GM18511 (cell line): Measurements from ENCODE around the gene FAM174C.

Source experiments
- ATAC-seq: cut with Tn5 transposase; IDR thresholded peaks from one replicate; pipeline ENCODE4 v1.9.1; 2021; ENCODE audit warnings: mild to moderate bottlenecking, moderate library complexity; ENCODE audit not compliant: unreplicated experiment

The FAM174C gene

GRCh38 chr19:1271528-1272422, 3.6 kb upstream of the FAM174C start:
- ATAC-seq = no peak

GRCh38 chr19:1272423-1273262, 2.7 kb upstream of the FAM174C start:
- ATAC-seq = no peak

GRCh38 chr19:1273263-1274041, 1.9 kb upstream of the FAM174C start:
- no peak for ATAC-seq

GRCh38 chr19:1274081-1274851, 1.1 kb upstream of the FAM174C start:
- no peak for ATAC-seq

- ATAC-seq = no peak
Measured at GRCh38 chr19:1274852-1275259, 474 bp upstream of the FAM174C start.

GRCh38 chr19:1275976-1276627, 772 bp downstream of the FAM174C start:
- no peak for ATAC-seq

DNA sequence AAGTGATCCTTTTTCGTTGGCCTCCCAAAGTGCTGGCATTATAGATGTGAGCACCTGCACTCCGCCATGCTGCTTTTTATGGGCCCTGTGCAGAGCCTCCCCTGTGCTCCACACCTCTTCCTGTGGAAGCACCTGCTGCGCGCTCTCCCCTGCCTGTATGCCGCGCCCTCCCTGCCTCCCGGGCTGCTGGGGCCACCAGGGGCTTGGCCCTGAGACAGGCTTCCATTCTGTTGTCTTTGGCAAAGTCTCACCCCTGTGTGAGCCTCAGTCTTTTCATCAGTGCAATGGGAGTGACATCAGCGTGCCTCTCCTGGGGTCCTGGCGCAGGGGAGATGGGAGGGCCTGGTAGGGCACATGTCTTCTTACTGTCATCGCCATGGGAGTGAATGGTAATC, 1.3 kb downstream of the FAM174C start:
- no peak for ATAC-seq

DNA sequence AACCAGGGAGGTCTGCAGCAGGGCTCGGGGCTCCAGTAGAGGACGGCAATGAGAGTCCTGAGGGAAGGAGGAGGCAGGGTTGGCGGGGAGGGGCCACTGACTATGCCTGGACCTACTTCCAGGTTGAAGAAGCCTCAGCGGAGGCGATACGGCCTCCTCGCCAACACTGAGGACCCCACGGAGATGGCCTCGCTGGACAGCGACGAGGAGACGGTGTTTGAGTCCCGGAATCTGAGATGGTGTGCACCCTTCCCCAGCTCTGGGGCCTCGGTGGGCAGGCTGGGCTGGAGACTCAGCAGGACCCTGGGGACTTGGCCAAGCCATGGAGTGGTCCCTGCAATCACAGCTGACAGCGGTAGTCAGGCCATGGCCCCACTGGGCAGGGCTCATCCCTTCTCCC, 1.7 kb downstream of the FAM174C start:
- ATAC-seq = no peak

GRCh38 chr19:1278074-1278473, 2.7 kb downstream of the FAM174C start:
- no peak for ATAC-seq

- no peak for ATAC-seq
Measured at GRCh38 chr19:1278713-1279660, 3.7 kb downstream of the FAM174C start.

DNA sequence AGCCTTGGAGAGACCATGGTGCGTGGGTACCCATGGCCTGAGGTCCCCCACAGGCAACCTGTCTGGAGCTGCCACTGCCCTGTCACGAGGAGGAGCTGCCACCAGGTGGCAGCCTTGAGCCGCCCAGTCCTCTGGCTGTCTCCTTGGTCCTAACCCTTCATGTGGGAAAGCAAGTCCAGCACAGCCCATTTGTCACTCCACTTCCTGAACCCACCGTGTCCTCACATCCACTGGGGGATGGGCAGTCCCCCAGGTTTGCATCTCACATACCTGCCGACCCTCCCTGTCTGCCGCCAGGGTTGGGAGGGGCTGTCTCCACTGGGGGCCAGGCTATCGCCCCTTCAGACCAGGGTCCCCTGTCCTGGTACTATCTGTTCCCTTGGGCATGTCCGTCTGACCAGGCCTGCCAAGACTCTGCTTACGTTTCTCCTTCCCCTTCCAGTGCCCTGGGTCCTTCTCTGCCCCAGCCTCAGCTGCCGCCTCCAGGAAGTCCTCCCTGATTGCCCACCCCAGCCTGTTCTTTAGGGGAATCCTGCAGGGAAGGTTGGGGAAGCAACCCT, 4.5 kb downstream of the FAM174C start:
- ATAC-seq = no peak

GRCh38 chr19:1280636-1281568, 5.6 kb downstream of the FAM174C start:
- ATAC-seq = no peak

DNA sequence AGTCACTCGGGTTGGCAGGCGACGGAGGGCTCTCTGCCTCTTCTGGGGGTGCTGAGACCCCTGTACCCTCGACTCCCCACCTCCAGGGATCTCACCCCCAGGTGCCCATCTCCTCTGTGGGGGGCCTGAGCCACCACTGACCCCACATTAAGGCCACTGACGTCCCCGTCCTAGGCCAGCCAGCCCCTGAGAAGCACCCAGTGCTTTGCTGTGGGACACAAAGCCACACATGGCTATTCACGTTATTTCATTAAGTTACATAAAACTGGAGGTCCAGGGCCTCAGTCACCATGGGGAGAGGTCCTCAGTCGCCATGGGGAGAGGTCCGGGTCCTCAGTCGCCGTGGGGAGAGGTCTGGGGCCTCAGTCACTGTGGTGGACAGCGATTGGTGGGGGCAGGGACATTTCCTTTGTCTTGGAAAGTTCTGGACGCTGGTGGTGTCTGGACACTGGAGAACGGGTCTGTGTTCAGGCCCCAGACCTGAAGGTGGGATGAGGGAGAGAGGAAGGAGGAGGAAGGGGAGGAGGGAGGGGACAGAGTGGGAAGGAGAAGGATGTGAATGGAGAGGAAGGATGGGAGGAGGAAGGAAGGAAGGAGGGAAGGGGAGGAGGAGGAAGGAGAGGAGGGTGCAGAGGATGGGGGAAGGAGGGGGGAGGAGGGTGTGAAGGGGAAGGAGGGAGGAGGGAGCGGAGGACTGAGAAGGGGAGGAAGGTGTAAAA, 6.4 kb downstream of the FAM174C start:
- ATAC-seq = no peak

DNA sequence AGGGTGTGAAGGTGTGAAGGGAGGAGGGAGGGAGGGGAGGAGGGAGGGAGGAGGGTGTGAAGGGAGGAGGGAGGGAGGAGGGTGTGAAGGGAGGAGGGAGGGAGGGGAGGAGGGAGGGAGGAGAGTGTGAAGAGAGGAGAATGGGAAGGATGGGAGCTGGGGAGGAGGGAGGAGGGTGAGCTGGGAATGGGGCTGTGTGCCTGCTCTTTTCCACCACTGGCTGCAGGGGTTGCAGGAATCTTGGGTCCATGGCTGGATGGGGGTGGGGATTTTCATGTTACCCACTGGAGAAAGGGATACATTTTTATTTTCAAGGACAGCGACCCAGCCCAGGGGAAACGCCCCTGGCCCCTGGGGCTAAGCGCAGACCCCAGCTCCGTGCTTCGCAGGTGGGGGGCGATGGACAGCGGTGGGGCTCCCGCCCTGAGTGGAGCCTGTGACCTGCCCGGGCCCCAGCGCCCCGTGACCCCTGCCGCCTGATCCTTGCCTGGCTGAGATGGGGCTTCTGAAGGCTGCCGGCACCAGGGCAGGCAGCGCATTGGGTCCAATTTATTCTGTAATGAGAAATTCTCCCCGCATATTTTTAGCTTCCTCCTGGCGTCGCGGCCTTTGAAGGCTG, 7.4 kb downstream of the FAM174C start:
- ATAC-seq = no peak

GRCh38 chr19:1283207-1283916, 8.0 kb downstream of the FAM174C start:
- ATAC-seq = no peak

DNA sequence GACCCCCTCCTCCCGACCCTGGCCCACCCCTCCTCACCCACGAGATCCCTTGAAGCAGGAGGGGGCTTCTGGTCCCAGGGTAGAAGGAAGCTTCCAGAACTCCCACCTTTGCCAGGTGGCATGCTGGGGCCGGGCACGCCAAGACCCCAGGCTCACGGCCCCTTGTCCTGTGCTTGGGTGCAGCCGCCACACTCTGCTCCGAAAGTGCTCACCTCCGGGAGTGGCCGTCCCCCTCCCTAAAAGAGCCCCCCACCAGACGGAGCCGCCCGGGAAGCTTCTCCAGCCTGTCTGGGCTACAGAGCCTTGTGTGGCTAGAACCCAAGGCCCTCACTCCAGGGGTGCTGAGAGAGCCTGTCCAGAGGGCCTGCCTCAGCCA, 8.6 kb downstream of the FAM174C start:
- ATAC-seq = no peak
